Stimulated activated CD8-positive, alpha-beta memory T cell treated with anti-CD3 and anti-CD28 coated beads, Interleukin-7, amount 100 ng/mL, for 4 hours (primary cell): ENCODE data around the gene FEM1B.

Source experiments
- DNase-seq, 2 donors: peaks; one replicate each; pipeline ENCODE4 v3.0.0-alpha.2; 2020; ENCODE audit warnings: low read depth in 2 of 2

Gene FEM1B

DNA sequence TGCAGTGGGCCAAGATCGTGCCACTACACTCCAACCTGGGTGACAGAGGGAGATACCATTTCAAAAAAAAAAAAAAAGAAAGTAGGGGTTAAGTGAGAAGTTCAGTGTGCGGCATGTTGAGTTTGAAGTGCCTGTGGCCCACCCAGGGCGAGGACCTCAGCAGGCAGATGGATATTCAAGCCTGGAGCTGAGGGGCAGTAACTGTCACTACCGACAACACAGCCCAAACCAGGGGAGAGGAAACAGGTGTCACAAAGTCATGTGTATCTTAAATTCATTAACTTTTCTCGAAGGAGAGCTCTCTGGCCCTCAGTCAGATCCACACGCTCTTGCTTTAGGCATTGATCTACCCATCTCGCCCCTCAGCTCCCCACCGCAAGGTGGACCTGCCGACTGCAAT lies 45.3 kb downstream of the FEM1B start:
- DNase-seq, result no peak

DNA sequence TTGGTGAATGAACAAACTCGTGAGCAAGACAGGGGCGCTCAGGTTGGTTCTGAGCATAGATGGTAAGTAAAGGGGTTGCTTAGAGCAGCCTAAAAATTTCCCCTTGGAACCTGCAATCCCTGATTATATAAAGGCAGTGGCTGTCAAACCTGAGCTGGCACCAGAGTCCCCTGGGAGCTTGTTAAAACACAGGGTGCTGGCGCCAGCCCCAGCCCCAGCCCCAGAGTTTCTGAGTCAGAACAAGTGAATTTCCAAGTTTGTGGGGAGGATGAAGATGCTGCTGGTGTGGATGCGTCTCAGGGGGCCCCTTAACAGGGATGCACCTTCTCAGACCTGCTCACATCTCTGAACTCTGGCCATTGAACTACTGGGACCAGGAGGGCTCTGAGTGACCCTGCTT lies 48.2 kb downstream of the FEM1B start:
- no peak for DNase-seq

DNA sequence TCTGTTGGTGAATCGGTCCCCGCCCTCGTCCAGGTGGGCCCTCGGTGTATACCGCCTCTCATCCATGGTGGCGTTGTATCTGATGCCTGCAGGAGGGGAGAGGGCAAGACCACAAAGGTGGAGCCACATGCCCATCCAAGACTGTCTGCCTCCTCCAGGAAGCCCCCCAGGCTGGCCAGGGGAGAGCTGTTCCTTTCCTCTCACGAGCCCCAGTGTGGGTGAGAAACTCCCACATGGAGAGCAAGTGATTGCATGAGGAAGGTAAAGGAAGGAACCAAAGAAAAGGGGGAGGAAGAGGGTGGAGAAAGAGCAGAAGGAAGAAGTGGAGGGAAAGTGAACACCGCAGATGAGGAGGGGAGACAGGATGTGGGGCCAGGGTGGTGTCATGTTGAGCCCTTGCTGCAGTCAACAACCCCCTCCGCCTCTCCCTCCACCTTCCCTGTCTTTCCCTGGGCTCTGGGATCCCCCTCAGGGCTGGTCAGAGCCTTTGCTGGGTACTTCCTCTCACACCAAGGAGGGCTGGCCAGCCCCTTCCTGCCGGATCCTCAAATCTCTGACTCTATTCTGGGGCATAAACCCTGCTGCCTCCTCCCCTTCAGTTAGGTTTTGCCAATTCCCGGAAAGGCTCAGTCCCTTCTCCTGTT lies 49.3 kb downstream of the FEM1B start:
- DNase-seq, result no peak

DNA sequence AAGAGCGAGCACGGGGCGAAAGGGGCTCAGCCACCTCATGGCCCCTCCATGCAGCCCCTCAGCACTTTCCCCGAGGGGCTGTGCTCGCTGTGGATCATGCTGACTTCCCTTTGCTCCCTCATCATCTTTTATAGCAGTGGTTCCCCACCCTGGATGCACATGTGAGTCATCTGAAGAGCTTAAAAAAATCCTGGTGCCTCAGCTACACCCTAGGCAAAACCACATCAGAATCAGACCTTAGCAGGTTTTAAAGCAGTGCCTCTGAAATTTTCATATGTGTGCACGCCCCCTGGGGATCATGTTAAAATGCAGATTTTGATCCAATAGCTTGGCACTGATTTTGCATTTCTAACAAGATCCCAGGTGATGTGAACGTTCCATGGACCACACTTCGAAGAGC lies 50.9 kb downstream of the FEM1B start:
- no peak for DNase-seq

DNA sequence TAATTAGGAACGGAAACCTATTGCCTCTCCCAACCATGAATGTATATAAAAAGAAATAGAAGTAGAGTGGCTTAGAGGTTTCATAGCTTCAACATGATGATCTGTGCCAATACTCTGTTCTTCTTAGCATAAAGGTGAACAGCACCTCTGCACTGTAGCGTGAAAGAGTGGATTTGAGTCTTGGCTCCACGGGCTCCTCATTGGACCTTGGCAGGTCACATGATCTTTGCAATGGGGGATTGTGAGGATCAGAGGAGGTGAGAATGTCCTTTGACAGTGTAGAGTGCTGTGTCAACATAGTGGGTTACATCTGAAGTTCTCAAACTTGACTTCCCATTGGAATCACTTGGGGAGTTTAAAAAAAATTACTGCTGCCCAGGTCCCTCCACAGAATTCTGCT lies 51.4 kb downstream of the FEM1B start:
- DNase-seq, result no peak

DNA sequence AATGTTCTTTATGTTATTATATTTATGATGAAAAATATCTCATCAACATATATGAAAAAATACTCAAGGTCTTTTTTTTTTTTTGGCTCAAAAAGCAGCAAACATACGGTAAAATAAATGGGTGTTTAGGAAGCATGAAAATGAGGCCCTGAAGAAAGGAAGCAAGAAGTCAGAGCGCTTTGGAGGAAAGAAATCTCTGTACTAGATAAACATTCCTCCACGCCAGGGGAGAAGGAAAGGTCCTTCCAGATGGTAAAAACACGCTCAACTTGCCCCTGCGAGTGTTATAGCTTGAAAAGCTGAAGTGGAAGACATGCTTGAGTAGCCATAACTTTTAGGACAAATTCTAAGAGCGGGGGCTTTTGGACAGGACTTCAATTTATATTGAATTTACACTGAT lies 52.9 kb downstream of the FEM1B start:
- no peak for DNase-seq

DNA sequence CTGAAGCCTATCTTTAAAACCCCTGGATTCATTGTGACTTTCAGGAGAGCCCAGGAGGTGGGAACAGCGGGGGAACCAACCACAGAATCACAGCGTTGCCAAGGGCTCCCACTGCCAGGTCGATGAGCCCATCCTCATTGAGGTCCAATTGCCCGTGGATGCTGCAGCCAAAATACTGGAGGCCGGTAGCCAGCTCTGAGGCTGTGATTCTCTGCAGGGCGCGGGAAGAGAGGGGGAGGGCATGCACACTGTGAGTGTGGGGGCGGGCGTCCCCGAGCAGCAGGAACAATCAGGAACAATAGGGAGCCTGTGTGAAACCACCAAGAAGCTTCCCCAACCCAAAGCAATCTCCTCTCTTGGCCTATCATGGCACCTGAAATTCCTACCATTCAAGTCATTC lies 53.4 kb downstream of the FEM1B start:
- DNase-seq, result no peak

DNA sequence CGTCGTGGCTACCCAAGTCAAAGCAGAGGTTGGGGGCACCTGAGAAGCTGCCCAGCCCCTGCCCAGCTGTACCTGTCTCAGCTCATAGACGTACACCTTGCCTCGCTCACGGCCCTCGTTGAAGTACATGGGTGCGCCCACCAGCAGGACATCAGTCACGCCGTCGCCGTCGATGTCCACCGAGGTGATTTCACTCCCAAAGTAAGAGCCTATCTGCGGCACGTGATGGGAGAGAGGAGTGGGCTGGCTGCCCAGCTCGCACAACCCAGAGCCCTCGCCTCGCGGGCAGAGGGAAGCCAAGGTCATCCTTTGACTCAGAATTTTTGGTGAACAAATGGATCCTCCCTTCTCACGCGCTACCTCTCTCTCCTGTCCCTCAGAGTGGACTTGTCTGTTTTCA lies 54.7 kb downstream of the FEM1B start:
- DNase-seq, result no peak

DNA sequence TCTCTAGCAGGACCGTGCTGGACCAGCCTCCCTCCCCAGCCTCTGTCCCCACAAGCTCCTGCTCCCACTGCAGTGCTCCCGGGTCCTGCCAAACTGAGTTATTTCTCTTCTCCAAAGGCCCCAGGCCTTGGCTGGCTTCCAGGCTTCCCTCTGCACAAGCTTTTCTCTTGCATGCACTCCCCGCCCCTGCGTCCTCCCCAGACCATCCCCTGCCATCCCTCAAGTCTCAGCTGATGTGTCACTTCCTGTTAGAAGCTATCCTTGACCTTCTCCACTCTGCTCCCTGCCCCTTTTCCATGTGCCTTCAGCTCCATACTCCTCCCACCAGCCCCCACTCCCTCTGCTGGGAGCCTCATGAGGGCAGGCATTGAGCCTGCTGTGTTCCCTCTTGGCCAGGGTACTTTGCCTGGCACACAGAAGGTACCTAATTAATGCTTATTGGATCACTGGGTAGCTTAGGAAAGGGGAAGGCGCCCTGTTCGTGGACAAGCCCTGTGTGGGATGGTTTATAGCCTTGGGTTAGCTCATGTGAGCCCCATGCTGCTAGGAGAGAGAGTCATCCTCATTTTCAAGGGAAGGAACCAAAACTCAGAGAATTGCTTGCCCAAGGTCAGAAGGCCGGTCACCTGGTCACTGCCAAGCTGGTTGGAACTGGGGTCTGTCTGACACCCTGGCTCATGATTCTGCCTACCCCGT lies 56.4 kb downstream of the FEM1B start:
- no peak for DNase-seq

DNA sequence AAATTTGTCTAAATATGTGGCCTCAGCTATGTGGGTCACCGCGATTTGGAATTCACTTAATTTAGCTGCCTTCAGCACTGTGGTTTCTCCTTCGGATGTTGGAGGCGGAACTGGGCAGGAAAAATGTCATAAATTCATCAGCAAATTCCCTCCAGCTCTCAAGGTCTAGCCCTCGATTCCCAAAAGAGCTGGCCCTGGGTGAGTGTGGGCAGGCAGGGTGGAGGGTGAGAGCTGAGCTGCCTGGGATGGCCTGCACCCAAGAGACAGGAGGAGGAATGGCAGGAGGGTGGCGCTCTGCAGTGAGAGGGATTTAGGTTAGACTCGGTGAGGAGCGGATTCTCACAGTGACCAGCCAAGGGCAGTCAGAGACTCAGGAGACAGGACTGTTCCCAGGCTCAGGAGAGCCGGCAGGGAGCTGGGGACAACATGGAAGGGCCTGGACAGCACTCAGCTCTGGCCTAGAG lies 57.1 kb downstream of the FEM1B start:
- no peak for DNase-seq

DNA sequence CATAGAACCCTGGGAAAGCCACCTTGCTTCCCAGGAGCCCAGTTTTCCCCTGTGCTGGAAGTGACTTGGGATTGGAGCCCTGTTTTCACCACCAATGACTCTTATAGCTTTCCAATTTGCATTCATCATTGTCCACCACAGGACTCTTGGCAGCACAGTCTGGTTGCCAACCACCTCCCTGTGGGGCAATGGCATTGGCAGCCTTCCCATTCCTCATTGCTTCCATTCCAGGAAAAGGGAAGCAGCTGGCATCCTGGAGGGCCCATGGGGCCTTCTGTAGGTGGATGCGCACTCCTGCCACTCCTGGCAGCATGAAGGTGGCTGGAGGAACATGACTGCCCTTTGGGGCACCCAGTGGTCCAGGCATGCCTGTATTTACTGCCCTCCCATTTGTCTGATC lies 57.7 kb downstream of the FEM1B start:
- no peak for DNase-seq

DNA sequence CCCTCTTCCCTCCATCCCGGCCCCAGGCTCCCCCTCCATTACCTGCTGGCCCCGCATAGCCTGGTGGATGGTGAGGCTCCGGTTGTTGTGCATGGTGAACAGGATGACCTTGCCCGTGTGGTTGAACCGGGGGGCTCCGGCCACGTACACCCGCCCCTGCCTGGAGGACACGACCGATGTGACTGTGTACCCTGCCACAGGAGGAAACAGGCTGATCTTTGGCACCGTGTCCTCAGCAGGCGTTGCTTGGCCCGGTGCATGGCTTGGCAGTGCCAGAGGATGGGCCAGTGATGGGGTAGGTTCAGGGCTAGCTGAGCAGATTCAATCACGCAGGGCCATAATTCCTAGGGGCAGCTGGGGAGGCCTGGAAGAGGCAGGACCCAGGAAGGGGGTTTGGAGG lies 58.1 kb downstream of the FEM1B start:
- DNase-seq, result no peak

DNA sequence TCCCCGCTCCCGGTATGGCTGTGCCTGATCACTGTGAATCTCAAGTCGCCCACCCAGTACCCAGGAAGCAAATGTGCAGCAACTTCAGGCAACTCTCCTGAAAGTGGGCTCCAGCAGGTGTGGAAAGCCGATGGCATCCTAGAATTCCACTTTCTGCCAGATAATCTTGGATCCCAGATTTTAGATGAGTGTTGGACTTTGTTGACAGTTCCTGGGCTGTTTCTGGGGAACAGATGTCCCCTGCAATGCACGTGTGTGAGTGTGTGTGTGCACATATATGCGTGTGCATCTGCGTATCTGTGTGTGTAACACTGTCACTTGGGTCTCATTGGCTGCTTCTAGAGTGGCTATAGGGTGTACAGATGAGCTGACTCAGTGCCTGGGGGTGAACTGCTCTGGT lies 59.0 kb downstream of the FEM1B start:
- no peak for DNase-seq

DNA sequence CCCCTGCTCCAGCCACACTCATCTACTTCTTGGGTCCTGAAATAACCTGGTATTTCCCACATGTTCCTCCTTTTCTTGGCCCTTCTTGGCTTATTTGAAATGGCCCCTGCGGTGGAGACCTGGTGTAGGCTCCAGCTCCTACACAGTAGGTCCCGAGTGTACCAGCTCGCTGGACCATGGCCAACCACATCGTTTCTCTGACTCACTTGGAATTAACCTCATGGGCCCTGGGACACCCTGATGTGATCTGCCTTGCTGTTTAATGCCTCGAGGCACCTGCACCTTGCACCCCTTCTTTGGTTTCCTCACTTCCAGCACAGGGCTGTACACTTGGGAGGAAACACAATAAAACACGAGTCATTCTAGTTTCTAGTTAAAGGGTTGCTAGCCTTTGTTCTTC lies 60.3 kb downstream of the FEM1B start:
- DNase-seq, result no peak

DNA sequence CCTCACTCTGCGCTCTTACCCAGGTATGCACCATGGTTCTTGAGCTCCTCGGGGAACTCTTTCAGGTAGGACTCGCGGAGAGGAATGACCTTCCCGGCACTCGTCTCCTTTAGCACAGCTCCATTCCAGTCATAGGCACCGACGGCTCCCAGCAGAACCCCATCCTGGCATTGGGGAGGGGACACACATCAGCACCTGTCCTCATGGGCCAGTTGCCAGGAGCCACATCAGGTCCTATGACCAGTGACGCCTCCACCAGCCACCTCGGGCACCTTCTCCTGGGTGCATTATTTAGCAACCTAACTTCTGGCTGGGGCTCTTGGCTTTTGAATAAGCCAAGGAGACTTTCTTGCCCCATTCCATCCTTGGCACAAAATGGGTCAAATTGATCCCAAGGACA lies 61.9 kb downstream of the FEM1B start:
- no peak for DNase-seq

DNA sequence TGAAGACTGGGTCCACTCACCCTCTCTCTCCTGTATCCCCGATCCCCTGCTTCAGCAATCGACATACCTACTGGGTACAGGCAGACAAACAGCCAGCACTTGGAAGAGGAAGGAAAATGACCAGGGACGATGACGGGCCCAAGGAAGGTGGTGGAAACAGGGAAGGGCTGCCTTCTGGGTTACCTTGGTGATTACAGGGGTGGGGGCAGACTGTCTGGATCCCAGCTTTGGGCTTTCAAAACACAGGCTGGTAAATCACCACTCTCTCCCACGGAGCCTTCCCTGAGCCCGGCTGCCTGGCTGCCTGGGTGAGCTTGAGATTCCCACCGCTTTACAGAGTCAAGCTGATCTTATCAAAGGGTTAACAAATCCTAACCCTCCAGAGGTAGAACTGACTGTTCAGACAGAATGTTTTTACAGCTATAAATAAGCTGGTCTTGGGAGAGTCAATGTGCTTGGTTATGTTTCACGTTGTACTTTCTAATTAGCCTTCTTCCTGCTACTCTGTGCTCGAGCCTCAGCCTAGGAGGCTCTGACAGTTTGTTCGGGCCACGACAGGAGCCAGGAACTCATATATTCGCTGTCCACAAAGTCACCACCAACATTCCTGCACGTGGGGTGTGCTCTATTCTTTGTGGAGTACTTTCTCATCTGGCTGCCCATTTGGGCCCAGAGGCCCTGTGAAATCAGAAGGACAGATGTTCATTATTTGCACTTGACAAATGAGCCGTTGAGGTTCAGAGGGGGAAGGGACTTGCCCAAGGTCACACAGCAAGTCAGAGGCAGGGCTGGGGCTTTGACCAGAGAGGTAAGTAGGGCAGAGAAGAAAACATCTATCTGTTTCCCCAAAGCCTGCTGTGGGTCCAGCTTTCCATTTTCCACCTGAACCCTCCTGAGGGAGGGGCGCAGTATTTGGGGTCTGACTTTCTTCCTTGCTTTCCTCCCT lies 63.5 kb downstream of the FEM1B start:
- no peak for DNase-seq

DNA sequence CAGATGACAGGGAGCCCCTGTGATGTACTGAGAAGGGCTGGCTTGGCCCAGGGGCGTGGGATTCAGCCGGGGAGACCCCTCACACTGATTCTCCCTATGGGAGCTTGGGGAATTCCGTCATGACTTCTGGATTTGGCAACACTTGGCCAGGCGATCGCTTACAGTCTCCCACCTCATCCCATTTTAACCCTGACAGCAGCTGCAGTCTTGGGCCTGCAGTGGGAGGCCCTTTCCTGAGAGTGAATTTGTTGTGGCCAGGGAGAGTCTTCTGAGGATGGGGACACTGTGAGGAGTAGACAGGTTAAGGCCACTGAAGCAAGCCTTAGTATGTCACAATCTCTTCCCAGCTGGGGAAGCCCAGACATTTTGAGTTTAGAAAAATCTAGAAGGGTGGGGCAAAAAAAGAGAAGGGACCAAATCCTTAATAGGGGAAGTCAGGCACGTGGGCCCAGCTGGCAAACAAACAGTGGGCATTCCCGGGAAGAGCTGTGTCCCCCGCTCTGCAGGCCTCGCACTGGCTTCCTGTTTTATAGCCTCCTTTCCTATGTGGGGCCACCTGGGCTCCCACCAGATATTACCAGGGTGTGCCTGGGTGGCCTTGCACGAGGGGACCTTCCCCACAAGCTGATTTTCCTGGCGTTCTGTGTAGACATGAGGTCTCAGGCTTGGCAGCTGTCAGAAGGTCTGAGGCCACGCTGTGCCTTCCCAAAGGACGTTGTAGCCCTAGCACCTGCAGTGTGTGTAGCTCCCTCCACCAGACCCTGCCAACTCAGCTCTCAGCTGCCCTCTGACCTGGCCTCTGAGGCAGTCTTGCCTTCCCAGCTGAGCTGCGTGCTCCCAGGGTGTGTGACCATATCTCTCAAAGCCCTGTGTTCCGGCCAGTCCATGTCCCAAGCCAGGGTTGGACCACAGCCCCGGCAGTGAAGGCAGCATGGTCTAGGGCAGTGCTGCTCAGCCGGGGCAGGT lies 64.5 kb downstream of the FEM1B start:
- DNase-seq, result no peak

DNA sequence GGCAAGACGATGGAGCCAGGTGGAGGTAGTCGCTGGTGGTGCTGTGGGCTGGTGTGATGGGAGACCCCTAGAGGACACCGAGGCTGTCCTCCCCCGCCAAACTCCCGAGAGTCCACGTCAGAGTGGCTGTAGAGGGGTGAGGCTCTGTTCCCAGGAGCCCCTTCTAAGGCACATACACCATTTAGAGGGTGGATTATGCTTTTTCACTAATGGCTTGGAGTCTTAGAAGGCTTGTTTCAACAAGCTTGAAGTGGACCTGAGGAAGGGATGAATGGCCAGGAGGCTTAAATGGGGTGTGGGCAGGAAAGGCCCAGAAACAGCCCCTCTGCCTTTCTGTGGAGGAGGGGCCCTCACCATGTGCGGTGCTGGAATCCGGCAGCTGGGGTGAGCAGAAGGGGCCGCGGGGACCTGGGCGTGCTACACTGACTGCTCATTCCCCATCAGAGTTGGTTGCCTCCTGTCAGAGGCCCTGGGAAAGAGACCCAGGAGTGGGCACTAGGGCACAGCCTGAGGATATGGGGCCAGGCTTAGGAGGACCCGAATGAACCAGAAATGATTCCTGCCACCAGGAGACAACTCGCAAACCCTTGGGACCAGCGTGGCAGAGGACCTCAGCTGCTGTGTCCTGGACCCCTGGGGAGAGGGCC lies 66.2 kb downstream of the FEM1B start:
- DNase-seq, result no peak

DNA sequence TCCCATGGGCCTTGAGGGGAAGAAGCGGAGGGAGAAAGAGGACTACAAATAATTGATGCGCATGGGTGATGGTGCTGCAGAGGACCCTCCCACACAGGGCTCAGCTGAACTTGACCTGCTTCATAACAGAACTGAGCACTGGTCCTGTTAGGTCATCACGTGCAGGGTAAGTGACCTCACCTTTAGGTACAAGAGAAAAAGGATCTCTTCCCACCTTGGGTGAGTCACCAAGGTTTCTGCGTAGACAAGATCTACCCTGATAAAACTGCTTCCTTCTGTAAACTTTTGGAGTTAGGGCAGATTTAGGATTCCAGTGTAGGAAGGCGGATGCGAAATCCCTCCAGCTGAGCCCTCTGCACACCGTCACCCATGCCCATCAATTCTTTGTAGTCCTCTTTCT lies 67.1 kb downstream of the FEM1B start:
- no peak for DNase-seq
